ENCODE measurements around the gene ATP9A. TPM values are rescaled to one million over a fixed set of nuclear protein-coding genes. Genes with fewer than 3 reads are reported as not detected.

Gene ATP9A
- total and polyA plus RNA-seq, 2 donors (not counting 3 experiments of a cell fraction or from before 2014, with no cell fraction given) = 20.9 to 41.5 TPM

DNA sequence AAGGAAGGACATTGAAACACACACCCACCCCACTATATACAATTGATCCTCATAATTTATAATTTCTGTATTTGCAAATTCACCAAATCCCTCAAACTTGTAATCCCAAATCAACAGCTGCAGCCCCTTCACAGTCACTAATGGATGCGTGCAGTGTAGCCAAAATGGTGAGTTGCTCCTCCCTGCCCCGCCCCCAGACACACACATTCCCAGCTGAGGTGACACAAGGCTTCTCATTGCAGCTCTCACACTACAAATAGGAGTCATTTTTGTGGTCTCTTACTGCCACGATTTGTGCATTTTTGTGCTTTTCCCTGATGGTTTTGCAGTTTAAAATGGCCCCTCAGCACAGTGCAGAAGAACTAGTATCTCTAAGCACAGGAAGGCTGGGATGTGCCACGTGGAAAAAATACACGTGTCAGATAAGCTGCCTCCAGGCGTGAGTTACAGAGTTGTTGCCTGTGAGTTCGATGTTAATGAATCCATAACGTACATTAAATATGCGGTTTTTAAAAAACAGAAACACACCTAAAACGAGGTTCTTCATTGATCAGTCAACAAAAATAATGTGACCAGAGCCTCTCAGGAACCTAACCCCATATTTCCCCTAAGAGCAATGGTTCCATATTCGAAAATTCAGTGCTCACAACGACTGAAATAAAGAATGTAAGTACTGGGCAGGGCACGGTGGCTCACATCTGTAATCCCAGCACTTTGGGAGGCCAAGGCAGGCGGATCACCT, 8.2 kb downstream of the ATP9A start:
- Histone ChIP-seq H3K9me1 (replicated peaks; ENCODE audit: control insufficient read depth, extremely low read depth, insufficient read depth, low read length) (no peaks in the 10 kb centered on the region), H3K79me2 (ENCODE audit: control insufficient read depth, insufficient read depth, low read length) (peaks cover 10% of the 10 kb centered on the region), H3K4me1 (ENCODE audit: control insufficient read depth, extremely low read depth, insufficient read depth, low read length) (peaks cover 6% of the 10 kb centered on the region), H3K9ac (replicated peaks; ENCODE audit: extremely low read depth, insufficient read depth, low read length) (no peak overlapping the region), H3K4me3 (replicated peaks in 1 of 3; ENCODE audit: insufficient read depth in 1 of 3, low read depth in 1 of 3, low read length in 3 of 3) (no peak overlapping the region), H2AFZ (ENCODE audit: low read depth, low read length) (no peak overlapping the region), H3K4me2 (ENCODE audit: insufficient read depth, low read length) (no peak overlapping the region), H3K27me3 (ENCODE audit: control insufficient read depth in 2 of 2, insufficient read depth in 2 of 2, low read length in 2 of 2) (no peaks in the 10 kb centered on the region), H4K20me1 (replicated peaks; ENCODE audit: control insufficient read depth, extremely low read depth, insufficient read depth, low read length) (no peaks in the 10 kb centered on the region), H3K36me3 (ENCODE audit: control insufficient read depth in 2 of 2, extremely low read depth in 1 of 2, insufficient read depth in 2 of 2, low read length in 2 of 2) (no peaks in the 10 kb centered on the region), H3K9me3 (replicated peaks; ENCODE audit: control insufficient read depth, insufficient read depth, low read length) (no peaks in the 10 kb centered on the region), H3K27ac (ENCODE audit: insufficient read depth, low read depth, low read length) (no peak overlapping the region)
- POLR2A ChIA-PET = no interaction called here
- intact Hi-C loops (cut with micrococcal nuclease) (loop anchor here (10.0 kb wide), 1 partner anchor 395 kb away; no protein-coding TSS in a partner anchor), dilution Hi-C loops (cut with MboI; ENCODE audit: extremely low pct_ligation_motif_present, low sequenced_read_pairs) (no loop called here)
- FAIRE-seq (no peak), DNase-seq (ENCODE audit: low read depth, low spot score) (no peak)
- BruUV-seq (replicated peaks) = no TSS peak
- CTCF ChIA-PET = interaction anchor here (1.5 kb wide), 1 partner anchor 59 kb away, joined by 6 read pairs; no protein-coding TSS in a partner anchor
- no peak for TF ChIP-seq FOS (IDR thresholded peaks at IDR 0.05; ENCODE audit: borderline replicate concordance, insufficient read depth, low read length)
- TF ChIP-seq MYC (IDR thresholded peaks at IDR 0.05; ENCODE audit: low read depth, low read length) = no peak
- TF ChIP-seq GATA2 (IDR thresholded peaks at IDR 0.05; ENCODE audit: insufficient read depth, insufficient read length, low read depth, low read length) = no peak
- TF ChIP-seq POLR2A (IDR thresholded peaks at IDR 0.05; ENCODE audit: low read depth, low read length) = no peak
- TF ChIP-seq, protein P1, sequence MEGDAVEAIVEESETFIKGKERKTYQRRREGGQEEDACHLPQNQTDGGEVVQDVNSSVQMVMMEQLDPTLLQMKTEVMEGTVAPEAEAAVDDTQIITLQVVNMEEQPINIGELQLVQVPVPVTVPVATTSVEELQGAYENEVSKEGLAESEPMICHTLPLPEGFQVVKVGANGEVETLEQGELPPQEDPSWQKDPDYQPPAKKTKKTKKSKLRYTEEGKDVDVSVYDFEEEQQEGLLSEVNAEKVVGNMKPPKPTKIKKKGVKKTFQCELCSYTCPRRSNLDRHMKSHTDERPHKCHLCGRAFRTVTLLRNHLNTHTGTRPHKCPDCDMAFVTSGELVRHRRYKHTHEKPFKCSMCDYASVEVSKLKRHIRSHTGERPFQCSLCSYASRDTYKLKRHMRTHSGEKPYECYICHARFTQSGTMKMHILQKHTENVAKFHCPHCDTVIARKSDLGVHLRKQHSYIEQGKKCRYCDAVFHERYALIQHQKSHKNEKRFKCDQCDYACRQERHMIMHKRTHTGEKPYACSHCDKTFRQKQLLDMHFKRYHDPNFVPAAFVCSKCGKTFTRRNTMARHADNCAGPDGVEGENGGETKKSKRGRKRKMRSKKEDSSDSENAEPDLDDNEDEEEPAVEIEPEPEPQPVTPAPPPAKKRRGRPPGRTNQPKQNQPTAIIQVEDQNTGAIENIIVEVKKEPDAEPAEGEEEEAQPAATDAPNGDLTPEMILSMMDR (IDR thresholded peaks at IDR 0.05; ENCODE audit: extremely low read depth in 1 of 2, insufficient read depth in 1 of 2, low read depth in 1 of 2, low read length in 2 of 2) = no peak
- TF ChIP-seq JUN (IDR thresholded peaks at IDR 0.05; ENCODE audit: borderline replicate concordance, insufficient read depth, insufficient read length, low read depth) = no peak
- TF ChIP-seq, protein P2, sequence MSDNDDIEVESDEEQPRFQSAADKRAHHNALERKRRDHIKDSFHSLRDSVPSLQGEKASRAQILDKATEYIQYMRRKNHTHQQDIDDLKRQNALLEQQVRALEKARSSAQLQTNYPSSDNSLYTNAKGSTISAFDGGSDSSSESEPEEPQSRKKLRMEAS (IDR thresholded peaks at IDR 0.05; ENCODE audit: insufficient read depth, insufficient read length) = no peak
- TF ChIP-seq EZH2 (IDR thresholded peaks at IDR 0.05; ENCODE audit: borderline replicate concordance, low read depth, low read length, severe bottlenecking) = no peak
